HepG2 (cell line): ENCODE measurements around the gene PRDX5. TPM values are rescaled to one million over a fixed set of nuclear protein-coding genes. Genes with fewer than 3 reads are reported as not detected.

Experiments used
- ATF1 ChIP-seq: IDR thresholded peaks from 2 replicates; pipeline ENCODE4 v1.6.1; 2016; ENCODE audit warnings: mild to moderate bottlenecking, control low read depth
- FIP1L1 ChIP-seq: fragments of 200-400 bp; formaldehyde crosslinking; IDR thresholded peaks from 2 replicates; pipeline ENCODE4 v1.6.1; 2018; ENCODE audit warnings: low read depth, mild to moderate bottlenecking, low read length, moderate library complexity, borderline replicate concordance; ENCODE audit not compliant: insufficient read depth
- FOXJ3 ChIP-seq: sonication (generic); formaldehyde crosslinking; IDR thresholded peaks from 2 replicates; pipeline ENCODE4 v1.4.0; 2020; ENCODE audit warnings: missing genetic modification reagents, mild to moderate bottlenecking, borderline replicate concordance
- HDAC1 ChIP-seq: sonication (generic); formaldehyde crosslinking; IDR thresholded peaks from 2 replicates; pipeline ENCODE4 v1.5.1; 2020; ENCODE audit warnings: mild to moderate bottlenecking, missing genetic modification reagents
- IKZF1 ChIP-seq: fragments of 450-650 bp; IDR thresholded peaks from 2 replicates; pipeline ENCODE4 v1.7.1; 2016
- KIAA2018 ChIP-seq: sonication (generic); formaldehyde crosslinking; IDR thresholded peaks from 2 replicates; pipeline ENCODE4 v1.5.0; 2020; ENCODE audit warnings: mild to moderate bottlenecking, missing genetic modification reagents, borderline replicate concordance
- NFIC ChIP-seq: IDR thresholded peaks from 2 replicates; pipeline ENCODE4 v1.6.1; 2012; ENCODE audit warnings: mild to moderate bottlenecking, low read length, inconsistent platforms
- PCBP2 ChIP-seq: fragments of 200-400 bp; formaldehyde crosslinking; optimal IDR thresholded peaks from 2 replicates; pipeline ENCODE3; 2018; ENCODE audit warnings: low read length, low read depth; ENCODE audit not compliant: poor library complexity, severe bottlenecking
- RBAK ChIP-seq: sonication (generic); formaldehyde crosslinking; IDR thresholded peaks from 2 replicates; pipeline ENCODE4 v1.5.1; 2020; ENCODE audit warnings: mild to moderate bottlenecking, missing genetic modification reagents
- SMAD3 ChIP-seq: sonication (generic); formaldehyde crosslinking; IDR thresholded peaks from 2 replicates; pipeline ENCODE4 v1.4.0; 2020; ENCODE audit warnings: missing genetic modification reagents
- TBX3 ChIP-seq: fragments of 450-650 bp; IDR thresholded peaks from 2 replicates; pipeline ENCODE4 v1.6.1; 2017; ENCODE audit warnings: antibody characterized with exemption, mild to moderate bottlenecking, inconsistent platforms, borderline replicate concordance
- TSC22D2 ChIP-seq: sonication (generic); formaldehyde crosslinking; IDR thresholded peaks from 2 replicates; pipeline ENCODE4 v1.5.1; 2020; ENCODE audit warnings: missing genetic modification reagents, mild to moderate bottlenecking, borderline replicate concordance
- ZBTB8A ChIP-seq: sonication (generic); formaldehyde crosslinking; IDR thresholded peaks from 2 replicates; pipeline ENCODE4 v1.4.0; 2020; ENCODE audit warnings: mild to moderate bottlenecking, low read depth, missing genetic modification reagents, borderline replicate concordance
- ZFX ChIP-seq: sonication (generic); formaldehyde crosslinking; IDR thresholded peaks from 2 replicates; pipeline ENCODE4 v1.4.0; 2020; ENCODE audit warnings: mild to moderate bottlenecking, low read depth, missing genetic modification reagents, moderate library complexity
- ZHX1 ChIP-seq: sonication (generic); formaldehyde crosslinking; IDR thresholded peaks from 2 replicates; pipeline ENCODE4 v1.8.1; 2022; ENCODE audit warnings: low read depth, mild to moderate bottlenecking, missing genetic modification reagents
- ZNF562 ChIP-seq: sonication (generic); formaldehyde crosslinking; IDR thresholded peaks from 2 replicates; pipeline ENCODE4 v1.8.0; 2022; ENCODE audit warnings: missing genetic modification reagents, borderline replicate concordance
- ZSCAN31 ChIP-seq: sonication (generic); formaldehyde crosslinking; IDR thresholded peaks from 2 replicates; pipeline ENCODE4 v1.5.0; 2020; ENCODE audit warnings: low read depth, mild to moderate bottlenecking, missing genetic modification reagents
- ZZZ3 ChIP-seq: sonication (generic); formaldehyde crosslinking; IDR thresholded peaks from 2 replicates; pipeline ENCODE4 v1.4.0; 2020; ENCODE audit warnings: missing genetic modification reagents, mild to moderate bottlenecking, borderline replicate concordance
- polyA plus RNA-seq, 8 experiments: library from polyadenylated mRNA; depleted of rRNA in 3 of 8; stranded (reverse) in 7 of 8; unstranded in 1 of 8; fragments of >200 nt; fragmentation: Illumina TruSeq in 4 of 8; extraction: Trizol in 4 of 8; gene quantifications; 2 replicates each; pipeline versions ENCODE4 v1.2.1 to v1.2.3, GENCODE V29; 2011 to 2016; ENCODE audit warnings: low read depth in 4 of 8, missing spikeins in 1 of 8, mixed read lengths in 1 of 8; ENCODE audit not compliant: insufficient read depth in 1 of 8
- total RNA-seq, 5 experiments: library from RNA; depleted of rRNA; stranded (reverse); fragments of >200 nt; fragmentation: Illumina TruSeq; extraction: Trizol; gene quantifications; 2 replicates each; pipeline ENCODE4 v1.2.3, GENCODE V29; 2016; ENCODE audit warnings: low read depth in 1 of 5

PRDX5 gene
- total and polyA plus RNA-seq, 2 of the 13 experiments (the other 11 are each of a cell fraction or from before 2014, with no cell fraction given): 215 to 311 TPM

DNA sequence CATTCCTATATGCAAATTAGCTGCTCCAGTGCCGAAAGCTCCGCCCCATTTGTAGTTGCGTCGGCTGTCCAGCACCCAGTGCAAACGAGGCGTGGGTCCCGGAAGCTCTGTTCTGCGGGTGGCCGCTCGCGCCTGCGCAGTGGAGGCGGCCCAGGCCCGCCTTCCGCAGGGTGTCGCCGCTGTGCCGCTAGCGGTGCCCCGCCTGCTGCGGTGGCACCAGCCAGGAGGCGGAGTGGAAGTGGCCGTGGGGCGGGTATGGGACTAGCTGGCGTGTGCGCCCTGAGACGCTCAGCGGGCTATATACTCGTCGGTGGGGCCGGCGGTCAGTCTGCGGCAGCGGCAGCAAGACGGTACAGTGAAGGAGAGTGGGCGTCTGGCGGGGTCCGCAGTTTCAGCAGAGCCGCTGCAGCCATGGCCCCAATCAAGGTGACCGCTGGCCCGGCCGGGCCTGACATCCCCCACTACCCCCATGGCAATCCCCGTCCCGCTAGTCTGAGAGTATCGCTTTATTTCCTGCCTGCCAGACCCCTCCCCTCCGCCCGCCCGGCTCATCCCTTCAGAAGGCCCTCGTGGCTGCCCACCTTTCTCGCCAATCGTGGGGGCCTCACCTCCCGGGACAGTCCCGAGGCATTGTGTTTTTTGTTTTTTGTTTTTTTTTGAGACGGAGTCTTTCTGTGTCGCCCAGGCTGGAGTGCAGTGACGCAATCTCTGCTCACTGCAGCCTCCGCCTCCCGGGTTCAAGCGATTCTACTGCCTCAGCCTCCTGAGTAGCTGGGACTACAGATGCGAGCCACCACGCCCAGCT, at the start of gene PRDX5 (continued):
- TF ChIP-seq ZHX1 (CRISPR knock-in tag) (no peak), IKZF1 (no peak), ZSCAN31 (peak; percentile 75; the same call in 1 of the 2 replicates), FIP1L1 (0 out of 2 replicates have a peak, but pooled peaks have one; percentile 37), FOXJ3 (CRISPR knock-in tag) (no peak), HDAC1 (CRISPR knock-in tag) (no peak; the same call in none of the 2 replicates), TSC22D2 (CRISPR knock-in tag) (0 out of 2 replicates have a peak, but pooled peaks have one; percentile 54), KIAA2018 (CRISPR knock-in tag) (no peak), SMAD3 (0 out of 2 replicates have a peak, but pooled peaks have one; percentile 11), ATF1 (CRISPR knock-in tag) (no peak), RBAK (no peak), ZFX (CRISPR knock-in tag) (peak; percentile 56), TBX3 (0 out of 2 replicates have a peak, but pooled peaks have one; percentile 55), PCBP2 (no peak), ZBTB8A (CRISPR knock-in tag) (no peak), ZNF562 (CRISPR knock-in tag) (no peak), NFIC (no peak), ZZZ3 (CRISPR knock-in tag) (peak; percentile 88; the same call in 1 of the 2 replicates)
